Endothelial cell (in vitro differentiated cells): ENCODE results near the gene SRPK1. TPM values are rescaled to one million over a fixed set of nuclear protein-coding genes. Genes with fewer than 3 reads are reported as not detected.

ENCODE experiments used
- DNase-seq: peaks from one replicate; pipeline ENCODE4 v3.0.0; 2021; ENCODE audit warnings: low spot score
- H3K27ac Mint-ChIP-seq: one replicate; pipeline ENCODE4 v1.8.0; 2021; ENCODE audit warnings: mixed read lengths, inconsistent platforms; ENCODE audit not compliant: unreplicated experiment
- H3K27me3 Mint-ChIP-seq: one replicate; pipeline ENCODE4 v1.8.0; 2021; ENCODE audit warnings: mild to moderate bottlenecking, moderate library complexity, mixed read lengths, inconsistent platforms; ENCODE audit not compliant: unreplicated experiment
- H3K36me3 Mint-ChIP-seq: one replicate; pipeline ENCODE4 v1.8.0; 2021; ENCODE audit warnings: mild to moderate bottlenecking, low read depth, mixed read lengths, inconsistent platforms; ENCODE audit not compliant: unreplicated experiment
- H3K4me1 Mint-ChIP-seq: one replicate; pipeline ENCODE4 v1.8.0; 2021; ENCODE audit warnings: mild to moderate bottlenecking, mixed read lengths, inconsistent platforms; ENCODE audit not compliant: unreplicated experiment
- H3K4me3 Mint-ChIP-seq: one replicate; pipeline ENCODE4 v1.8.0; 2021; ENCODE audit warnings: mild to moderate bottlenecking, mixed read lengths, inconsistent platforms; ENCODE audit not compliant: unreplicated experiment
- H3K9me3 Mint-ChIP-seq: one replicate; pipeline ENCODE4 v1.8.0; 2021; ENCODE audit warnings: mixed read lengths, inconsistent platforms; ENCODE audit not compliant: unreplicated experiment
- CTCF ChIP-seq: fragments of 200-600 bp; sonication (generic); IDR thresholded peaks from one replicate; pipeline ENCODE4 v1.5.0; 2021; ENCODE audit warnings: antibody characterized with exemption; ENCODE audit not compliant: unreplicated experiment
- total RNA-seq: library from RNA; stranded (reverse); fragmentation: NEBNext Ultra II Directional; extraction: Animal tissue kit (Norgen Biotek cat#: 25700); gene quantifications from one replicate; pipeline ENCODE4 v1.2.1, GENCODE V29; 2021; ENCODE audit not compliant: unreplicated experiment

Gene SRPK1
- total RNA-seq, 1 donor from 2014 or later: 59.6 TPM

DNA sequence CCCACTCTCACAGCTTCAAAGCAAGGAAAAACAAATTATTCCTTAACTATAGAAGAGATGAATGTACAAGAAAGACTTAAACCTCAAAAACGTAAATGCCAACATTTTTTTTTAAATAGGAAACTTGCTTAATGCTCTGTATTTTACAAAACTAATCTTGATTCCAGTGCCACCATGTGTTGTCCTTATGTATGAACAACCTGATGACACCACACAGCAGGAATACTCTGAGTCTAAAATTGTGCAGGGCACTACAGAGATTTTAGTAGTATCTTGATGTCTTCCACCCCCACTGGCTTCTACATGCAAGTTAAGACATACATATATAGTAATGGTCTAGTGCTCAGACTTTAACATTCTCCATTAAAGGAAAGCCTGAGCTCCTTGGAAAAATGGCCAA lies 46.2 kb downstream of the SRPK1 start:
- Mint-ChIP-seq H3K4me1 (peaks cover 5% of the 10 kb centered on the region), H3K27ac (no peak overlapping the region), H3K9me3 (no peaks in the 10 kb centered on the region), H3K27me3 (no peaks in the 10 kb centered on the region), H3K36me3 (peaks cover 19% of the 10 kb centered on the region), H3K4me3 (no peak overlapping the region)
- DNase-seq: no peak
- no peak for TF ChIP-seq CTCF

- DNase-seq: no peak
- Mint-ChIP-seq H3K4me3 (no peak overlapping the region), H3K36me3 (peaks cover 25% of the 10 kb centered on the region), H3K27me3 (no peaks in the 10 kb centered on the region), H3K4me1 (no peaks in the 10 kb centered on the region), H3K9me3 (no peaks in the 10 kb centered on the region), H3K27ac (no peak overlapping the region)
- no peak for TF ChIP-seq CTCF
These were observed 61.5 kb downstream of the SRPK1 start for GRCh38 chr6:35859367-35859766.

DNA sequence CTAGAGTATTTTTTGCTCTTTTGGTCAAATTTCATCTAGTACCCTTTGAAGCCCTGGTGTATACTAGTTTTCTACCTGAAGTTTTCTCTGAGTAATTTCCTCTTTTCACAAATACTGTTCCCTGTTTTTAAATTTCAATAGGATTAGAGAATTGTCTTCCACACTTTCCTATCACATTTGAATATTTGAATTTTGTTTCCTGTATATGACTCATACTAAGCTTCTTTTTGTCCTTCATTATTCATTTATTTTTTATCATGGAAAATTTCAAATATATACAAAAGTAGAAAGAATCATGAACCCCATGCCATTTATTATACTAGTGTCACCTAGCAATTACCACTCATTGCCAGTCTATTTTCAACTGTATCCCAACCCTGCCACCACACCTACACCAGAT lies 63.0 kb downstream of the SRPK1 start:
- no peak for DNase-seq
- Mint-ChIP-seq H3K4me3 (no peak overlapping the region), H3K27ac (no peak overlapping the region), H3K36me3 (peaks cover 28% of the 10 kb centered on the region), H3K4me1 (peaks cover 2% of the 10 kb centered on the region), H3K27me3 (no peaks in the 10 kb centered on the region), H3K9me3 (no peaks in the 10 kb centered on the region)
- TF ChIP-seq CTCF: no peak

DNA sequence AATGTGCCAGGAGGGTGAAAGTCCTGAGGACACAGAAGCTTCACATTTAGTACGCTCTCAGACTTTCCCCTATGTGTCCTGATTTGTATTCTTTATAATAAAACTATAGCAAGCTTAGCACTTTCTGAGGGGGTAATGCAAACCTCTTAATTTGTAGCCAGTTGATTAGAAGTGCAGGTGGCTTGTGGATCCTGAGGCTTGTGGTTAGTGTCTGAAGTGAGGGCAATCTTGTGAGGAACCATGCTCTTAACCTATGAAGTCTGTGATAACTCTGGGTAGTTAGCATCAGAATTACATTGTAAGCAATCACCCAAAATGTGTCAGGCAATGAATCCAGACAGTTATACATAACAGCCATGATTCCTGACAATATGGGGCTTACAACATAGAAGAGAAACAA lies 64.6 kb downstream of the SRPK1 start:
- H3K27ac Mint-ChIP-seq: no peak overlapping the region
- no peak overlapping the region for H3K4me3 Mint-ChIP-seq
- DNase-seq: no peak
- H3K9me3 Mint-ChIP-seq: no peaks in the 10 kb centered on the region
- peaks cover 2% of the 10 kb centered on the region for H3K4me1 Mint-ChIP-seq
- H3K36me3 Mint-ChIP-seq: peaks cover 22% of the 10 kb centered on the region
- no peak for TF ChIP-seq CTCF
- no peaks in the 10 kb centered on the region for H3K27me3 Mint-ChIP-seq

GRCh38 chr6:35852994-35853393 lies 67.9 kb downstream of the SRPK1 start:
- Mint-ChIP-seq H3K4me3 (no peak overlapping the region), H3K27me3 (no peaks in the 10 kb centered on the region), H3K27ac (no peak overlapping the region), H3K36me3 (peaks cover 29% of the 10 kb centered on the region), H3K4me1 (peaks cover 2% of the 10 kb centered on the region), H3K9me3 (no peaks in the 10 kb centered on the region)
- no peak for TF ChIP-seq CTCF
- no peak for DNase-seq
